Measurements from ENCODE around the gene RASGEF1C.

Gene RASGEF1C

GRCh38 chr5:180209137-180209581 lies at the start of gene RASGEF1C:
RASGEF1C (minus strand) TSS chr5:180209211; CDS start chr5:180138052, 71,159 bp downstream.
- DNase-seq = no peak

- no peak for DNase-seq
Observed at GRCh38 chr5:180253036-180253824, 44.2 kb upstream of the RASGEF1C start.

- DNase-seq = no peak
Observed at GRCh38 chr5:180251887-180252286, 42.9 kb upstream of the RASGEF1C start.

GRCh38 chr5:180251141-180251540 lies 42.1 kb upstream of the RASGEF1C start:
- no peak for DNase-seq

GRCh38 chr5:180250329-180250728 lies 41.3 kb upstream of the RASGEF1C start:
- no peak for DNase-seq

- no peak for DNase-seq
Observed at GRCh38 chr5:180241600-180241999, 32.6 kb upstream of the RASGEF1C start.

- no peak for DNase-seq
Observed at GRCh38 chr5:180238631-180239030, 29.6 kb upstream of the RASGEF1C start.

GRCh38 chr5:180235846-180236245 lies 26.8 kb upstream of the RASGEF1C start:
- no peak for DNase-seq

- DNase-seq = no peak
Observed at GRCh38 chr5:180235077-180235476, 26.1 kb upstream of the RASGEF1C start.

GRCh38 chr5:180234271-180234670 lies 25.3 kb upstream of the RASGEF1C start:
- no peak for DNase-seq

- no peak for DNase-seq
Observed at GRCh38 chr5:180233729-180234128, 24.7 kb upstream of the RASGEF1C start.

- DNase-seq = no peak
Observed at GRCh38 chr5:180230017-180230416, 21.0 kb upstream of the RASGEF1C start.

GRCh38 chr5:180222056-180222455 lies 13.0 kb upstream of the RASGEF1C start:
- no peak for DNase-seq

- no peak for DNase-seq
Observed at GRCh38 chr5:180217797-180218196, 8.8 kb upstream of the RASGEF1C start.

GRCh38 chr5:180216646-180217171 lies 7.7 kb upstream of the RASGEF1C start:
- DNase-seq = no peak

- no peak for DNase-seq
Observed at GRCh38 chr5:180215783-180216630, 7.0 kb upstream of the RASGEF1C start.

- no peak for DNase-seq
Observed at GRCh38 chr5:180214870-180215770, 6.1 kb upstream of the RASGEF1C start.

- no peak for DNase-seq
Observed at GRCh38 chr5:180213657-180214207, 4.7 kb upstream of the RASGEF1C start.

GRCh38 chr5:180213256-180213600 lies 4.2 kb upstream of the RASGEF1C start:
- DNase-seq = no peak

GRCh38 chr5:180212363-180213255 lies 3.6 kb upstream of the RASGEF1C start:
- no peak for DNase-seq

- DNase-seq = no peak
Observed at GRCh38 chr5:180211761-180212035, 2.7 kb upstream of the RASGEF1C start.
